Measurements from ENCODE around the gene IL17RE.

DNA sequence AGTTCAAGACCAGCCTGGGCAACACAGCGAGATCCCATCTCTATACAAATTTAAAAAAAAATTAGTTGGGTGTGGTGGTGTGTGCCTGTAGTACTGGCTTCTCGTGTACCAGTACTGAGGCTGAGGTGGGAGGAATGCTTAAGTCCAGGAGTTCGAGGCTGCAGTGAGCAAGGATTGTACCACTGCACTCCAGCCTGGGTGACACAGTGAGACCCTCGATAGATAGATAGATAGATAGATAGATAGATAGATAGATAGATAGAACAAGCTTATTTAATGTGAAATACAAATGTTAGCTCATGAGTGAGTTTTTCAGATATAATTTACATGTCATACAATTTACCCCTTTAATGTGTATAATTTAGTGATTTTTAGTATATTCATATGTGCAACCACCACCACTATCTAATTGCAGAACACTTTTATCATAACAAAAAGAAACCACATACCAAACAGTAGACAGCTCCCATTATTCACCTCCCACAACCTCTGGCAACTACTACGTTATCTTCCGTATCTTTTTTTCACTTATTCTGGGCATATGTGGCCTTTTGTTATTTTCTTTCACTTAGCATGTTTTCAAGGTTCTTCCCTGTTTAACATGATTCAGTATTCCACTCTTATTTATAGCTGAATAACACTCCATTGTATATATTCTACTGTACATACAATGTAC is 62.7 kb downstream of the IL17RE start:
- TF ChIP-seq TAF1 (IDR thresholded peaks at IDR 0.05; ENCODE audit: borderline replicate concordance, insufficient read depth, low read length) (no peak), POLR2AphosphoS5 (IDR thresholded peaks at IDR 0.05; ENCODE audit: low read depth, low read length) (no peak), SIN3A (IDR thresholded peaks at IDR 0.05; ENCODE audit: borderline replicate concordance, insufficient read depth, low read length) (no peak), FOXP2 (optimal IDR thresholded peaks at IDR 0.05; ENCODE audit: borderline replicate concordance, extremely low read depth, extremely low read length, insufficient read depth) (no peak)
- TF ChIP-seq, protein P1, sequence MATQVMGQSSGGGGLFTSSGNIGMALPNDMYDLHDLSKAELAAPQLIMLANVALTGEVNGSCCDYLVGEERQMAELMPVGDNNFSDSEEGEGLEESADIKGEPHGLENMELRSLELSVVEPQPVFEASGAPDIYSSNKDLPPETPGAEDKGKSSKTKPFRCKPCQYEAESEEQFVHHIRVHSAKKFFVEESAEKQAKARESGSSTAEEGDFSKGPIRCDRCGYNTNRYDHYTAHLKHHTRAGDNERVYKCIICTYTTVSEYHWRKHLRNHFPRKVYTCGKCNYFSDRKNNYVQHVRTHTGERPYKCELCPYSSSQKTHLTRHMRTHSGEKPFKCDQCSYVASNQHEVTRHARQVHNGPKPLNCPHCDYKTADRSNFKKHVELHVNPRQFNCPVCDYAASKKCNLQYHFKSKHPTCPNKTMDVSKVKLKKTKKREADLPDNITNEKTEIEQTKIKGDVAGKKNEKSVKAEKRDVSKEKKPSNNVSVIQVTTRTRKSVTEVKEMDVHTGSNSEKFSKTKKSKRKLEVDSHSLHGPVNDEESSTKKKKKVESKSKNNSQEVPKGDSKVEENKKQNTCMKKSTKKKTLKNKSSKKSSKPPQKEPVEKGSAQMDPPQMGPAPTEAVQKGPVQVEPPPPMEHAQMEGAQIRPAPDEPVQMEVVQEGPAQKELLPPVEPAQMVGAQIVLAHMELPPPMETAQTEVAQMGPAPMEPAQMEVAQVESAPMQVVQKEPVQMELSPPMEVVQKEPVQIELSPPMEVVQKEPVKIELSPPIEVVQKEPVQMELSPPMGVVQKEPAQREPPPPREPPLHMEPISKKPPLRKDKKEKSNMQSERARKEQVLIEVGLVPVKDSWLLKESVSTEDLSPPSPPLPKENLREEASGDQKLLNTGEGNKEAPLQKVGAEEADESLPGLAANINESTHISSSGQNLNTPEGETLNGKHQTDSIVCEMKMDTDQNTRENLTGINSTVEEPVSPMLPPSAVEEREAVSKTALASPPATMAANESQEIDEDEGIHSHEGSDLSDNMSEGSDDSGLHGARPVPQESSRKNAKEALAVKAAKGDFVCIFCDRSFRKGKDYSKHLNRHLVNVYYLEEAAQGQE (IDR thresholded peaks at IDR 0.05; ENCODE audit: insufficient read depth in 1 of 2, low read depth in 2 of 2, low read length in 2 of 2): no peak

Data from PFSK-1 (cell line).